ENCODE results near the gene CNTN6. TPM values are rescaled to one million over a fixed set of nuclear protein-coding genes. Genes with fewer than 3 reads are reported as not detected.

The CNTN6 gene
- total RNA-seq, 4 donors from 2014 or later: 0.47 TPM; not detected in 3

- no peak for DNase-seq
- no peaks in the 10 kb centered on the region for H3K4me1 ChIP-seq
- no peak overlapping the region for H3K27ac ChIP-seq
- no peaks in the 10 kb centered on the region for H3K9me3 ChIP-seq
- H3K4me3 ChIP-seq: no peak overlapping the region
- TF ChIP-seq POLR2A (IDR thresholded peaks at IDR 0.05) (no peak), CTCF (IDR thresholded peaks at IDR 0.05) (no peak)
- H3K27me3 ChIP-seq: no peaks in the 10 kb centered on the region
- no peaks in the 10 kb centered on the region for H3K36me3 ChIP-seq
These were observed 45.2 kb downstream of the CNTN6 start for GRCh38 chr3:1138036-1138435.

GRCh38 chr3:1139071-1139470, 46.2 kb downstream of the CNTN6 start:
- H3K27me3 ChIP-seq: no peaks in the 10 kb centered on the region
- no peak overlapping the region for H3K4me3 ChIP-seq
- no peak overlapping the region for H3K27ac ChIP-seq
- no peaks in the 10 kb centered on the region for H3K36me3 ChIP-seq
- no peaks in the 10 kb centered on the region for H3K4me1 ChIP-seq
- DNase-seq: no peak
- TF ChIP-seq CTCF (IDR thresholded peaks at IDR 0.05): no peak
- TF ChIP-seq POLR2A (IDR thresholded peaks at IDR 0.05): no peak
- H3K9me3 ChIP-seq: no peaks in the 10 kb centered on the region

GRCh38 chr3:1147326-1147725, 54.5 kb downstream of the CNTN6 start:
- no peaks in the 10 kb centered on the region for H3K27me3 ChIP-seq
- no peak for DNase-seq
- no peaks in the 10 kb centered on the region for H3K4me1 ChIP-seq
- TF ChIP-seq CTCF (IDR thresholded peaks at IDR 0.05): no peak
- TF ChIP-seq POLR2A (IDR thresholded peaks at IDR 0.05): no peak
- no peaks in the 10 kb centered on the region for H3K9me3 ChIP-seq
- H3K4me3 ChIP-seq: no peak overlapping the region
- no peak overlapping the region for H3K27ac ChIP-seq
- H3K36me3 ChIP-seq: no peaks in the 10 kb centered on the region

GRCh38 chr3:1147819-1148218, 55.0 kb downstream of the CNTN6 start:
- Histone ChIP-seq H3K4me1 (no peaks in the 10 kb centered on the region), H3K36me3 (no peaks in the 10 kb centered on the region), H3K4me3 (no peak overlapping the region), H3K9me3 (no peaks in the 10 kb centered on the region), H3K27me3 (no peaks in the 10 kb centered on the region), H3K27ac (no peak overlapping the region)
- no peak for TF ChIP-seq POLR2A (IDR thresholded peaks at IDR 0.05)
- TF ChIP-seq CTCF (IDR thresholded peaks at IDR 0.05): no peak
- no peak for DNase-seq

- no peaks in the 10 kb centered on the region for H3K4me1 ChIP-seq
- no peaks in the 10 kb centered on the region for H3K36me3 ChIP-seq
- H3K27ac ChIP-seq: no peak overlapping the region
- no peak overlapping the region for H3K4me3 ChIP-seq
- no peak for DNase-seq
- H3K9me3 ChIP-seq: no peaks in the 10 kb centered on the region
- H3K27me3 ChIP-seq: no peaks in the 10 kb centered on the region
- no peak for TF ChIP-seq POLR2A (IDR thresholded peaks at IDR 0.05)
These were observed 71.3 kb downstream of the CNTN6 start for GRCh38 chr3:1164101-1164500.

GRCh38 chr3:1171320-1171719, 78.5 kb downstream of the CNTN6 start:
- TF ChIP-seq CTCF (IDR thresholded peaks at IDR 0.05) (no peak), POLR2A (IDR thresholded peaks at IDR 0.05) (no peak)

More at GRCh38 chr3:1171320-1171719, 78.5 kb downstream of the CNTN6 start:
- Histone ChIP-seq H3K4me1 (no peaks in the 10 kb centered on the region), H3K9me3 (no peaks in the 10 kb centered on the region), H3K27ac (no peak overlapping the region), H3K27me3 (no peaks in the 10 kb centered on the region), H3K36me3 (no peaks in the 10 kb centered on the region), H3K4me3 (no peak overlapping the region)
- no peak for DNase-seq
